Naive B cell (primary cell): Measurements from ENCODE around the gene ESF1. TPM values are rescaled to one million over a fixed set of nuclear protein-coding genes. Genes with fewer than 3 reads are reported as not detected.
A peak's percentile ranks its signal among the peaks of the same experiment; 100 is the strongest.

Experiments
- ATAC-seq, 2 donors: fragments of 150-1000 bp; cut with Tn5 transposase; 2 replicates each; pipeline ENCODE4 v1.10.0; 2021; ENCODE audit warnings: low read depth in 2 of 2, mild to moderate bottlenecking in 2 of 2, moderate library complexity in 2 of 2
- DNase-seq: peaks from one replicate; pipeline ENCODE4 v3.0.0; 2022
- H3K27ac Mint-ChIP-seq, 6 donors: one replicate each; pipeline ENCODE4 v1.8.0; 2020 to 2022; ENCODE audit warnings: mild to moderate bottlenecking in 6 of 6, mixed read lengths in 6 of 6, moderate library complexity in 5 of 6, inconsistent platforms in 2 of 6
- H3K27me3 Mint-ChIP-seq, 3 donors: one replicate each; pipeline ENCODE4 v1.8.0; 2021 to 2022; ENCODE audit warnings: mixed read lengths in 3 of 3, mild to moderate bottlenecking in 1 of 3
- H3K36me3 Mint-ChIP-seq, 2 donors: one replicate each; pipeline ENCODE4 v1.8.0; 2020 to 2022; ENCODE audit warnings: mixed read lengths in 2 of 2, inconsistent platforms in 1 of 2, mild to moderate bottlenecking in 1 of 2
- H3K4me1 Mint-ChIP-seq, 3 donors: one replicate each; pipeline ENCODE4 v1.8.0; 2020 to 2022; ENCODE audit warnings: mixed read lengths in 3 of 3, inconsistent platforms in 1 of 3, mild to moderate bottlenecking in 1 of 3, moderate library complexity in 1 of 3
- H3K4me3 Mint-ChIP-seq, 8 donors: one replicate each; pipeline ENCODE4 v1.8.0; 2020 to 2022; ENCODE audit warnings: mild to moderate bottlenecking in 8 of 8, mixed read lengths in 8 of 8, moderate library complexity in 8 of 8, inconsistent platforms in 2 of 8
- H3K9me3 Mint-ChIP-seq, 7 donors: one replicate each; pipeline ENCODE4 v1.8.0; 2020 to 2022; ENCODE audit warnings: mixed read lengths in 7 of 7, mild to moderate bottlenecking in 5 of 7, inconsistent platforms in 2 of 7, moderate library complexity in 1 of 7
- polyA plus RNA-seq, 6 donors: library from polyadenylated mRNA; unstranded; fragments of 300-500 nt; fragmentation: Illumina TruSeq; gene quantifications; one replicate each; pipeline ENCODE4 v1.2.3, GENCODE V29; 2021; ENCODE audit warnings: low read depth in 6 of 6

Gene ESF1
- polyA plus RNA-seq = 10 to 100 TPM in 1 of 6 donors, 1 to 10 TPM in 5; 5.9 to 14.3 (median 8.1) TPM

GRCh38 chr20:13784893-13785715 is at the start of gene ESF1, which contains the start of gene NDUFAF5:
Gene ESF1, minus strand, starts transcription at chr20:13784919. Its CDS starts 1,779 bp downstream, at chr20:13783140.
Gene NDUFAF5, plus strand, starts transcription at chr20:13785028. Its CDS starts 41 bp downstream, at chr20:13785069.
- peak; percentile 92 for DNase-seq
- H3K36me3 Mint-ChIP-seq = peaks cover 14 to 19% of the 10 kb centered on the region in 2 donors
- no peaks in the 10 kb centered on the region for H3K27me3 Mint-ChIP-seq
- peak within 1 kb of the TSS; percentile 92 to 99 (median 97) for H3K27ac Mint-ChIP-seq
- peak within 1 kb of the TSS; percentile 90 to 100 (median 98) for H3K4me3 Mint-ChIP-seq
- no peaks in the 10 kb centered on the region for H3K9me3 Mint-ChIP-seq
- peak; percentile 92 to 96 for ATAC-seq
- peaks cover 28 to 60% (median 49%) of the 10 kb centered on the region in 3 donors for H3K4me1 Mint-ChIP-seq

GRCh38 chr20:13831476-13831875 is 46.8 kb upstream of the ESF1 start:
- Mint-ChIP-seq H3K36me3 (no peaks in the 10 kb centered on the region), H3K27me3 (peaks cover 19 to 43% (median 25%) of the 10 kb centered on the region in 3 donors), H3K4me3 (no peak overlapping the region), H3K27ac (no peak overlapping the region), H3K4me1 (no peaks in the 10 kb centered on the region), H3K9me3 (peaks cover 0 to 12% (median 2%) of the 10 kb centered on the region in 7 donors)
- no peak for DNase-seq
- no peak for ATAC-seq

GRCh38 chr20:13825465-13825864 is 40.7 kb upstream of the ESF1 start:
- Mint-ChIP-seq H3K27ac (no peak overlapping the region), H3K4me1 (no peaks in the 10 kb centered on the region), H3K36me3 (no peaks in the 10 kb centered on the region), H3K27me3 (peaks cover 5 to 23% (median 11%) of the 10 kb centered on the region in 3 donors), H3K9me3 (no peaks in the 10 kb centered on the region), H3K4me3 (no peak overlapping the region)
- DNase-seq (no peak), ATAC-seq (no peak)

- no peak overlapping the region for H3K4me3 Mint-ChIP-seq
- no peaks in the 10 kb centered on the region for H3K4me1 Mint-ChIP-seq
- H3K27me3 Mint-ChIP-seq = peaks cover 5 to 18% (median 7%) of the 10 kb centered on the region in 3 donors
- H3K9me3 Mint-ChIP-seq = no peaks in the 10 kb centered on the region
- no peak overlapping the region for H3K27ac Mint-ChIP-seq
- DNase-seq (no peak), ATAC-seq (no peak)
- no peaks in the 10 kb centered on the region for H3K36me3 Mint-ChIP-seq
Observed at GRCh38 chr20:13824459-13824858, 39.7 kb upstream of the ESF1 start.

GRCh38 chr20:13822459-13822858 is 37.7 kb upstream of the ESF1 start:
- H3K27ac Mint-ChIP-seq = no peak overlapping the region
- no peak for DNase-seq
- ATAC-seq = no peak
- H3K27me3 Mint-ChIP-seq = peaks cover 0 to 8% (median 5%) of the 10 kb centered on the region in 3 donors
- no peaks in the 10 kb centered on the region for H3K36me3 Mint-ChIP-seq
- H3K9me3 Mint-ChIP-seq = no peaks in the 10 kb centered on the region
- H3K4me1 Mint-ChIP-seq = no peaks in the 10 kb centered on the region
- H3K4me3 Mint-ChIP-seq = no peak overlapping the region

- Mint-ChIP-seq H3K27me3 (peaks cover 0 to 2% (median 1%) of the 10 kb centered on the region in 3 donors), H3K4me1 (no peaks in the 10 kb centered on the region), H3K27ac (no peak overlapping the region), H3K36me3 (peaks cover 1% of the 10 kb centered on the region in 2 donors), H3K4me3 (no peak overlapping the region), H3K9me3 (no peaks in the 10 kb centered on the region)
- ATAC-seq (no peak), DNase-seq (no peak)
Observed at GRCh38 chr20:13821876-13822275, 37.2 kb upstream of the ESF1 start.

- H3K27ac Mint-ChIP-seq = no peak overlapping the region
- H3K9me3 Mint-ChIP-seq = no peaks in the 10 kb centered on the region
- ATAC-seq = peak in 1 of 2 donors; percentile 33
Observed at GRCh38 chr20:13819885-13820645, 35.3 kb upstream of the ESF1 start.

GRCh38 chr20:13817342-13817741 is 32.6 kb upstream of the ESF1 start:
- no peak overlapping the region for H3K27ac Mint-ChIP-seq
- DNase-seq = no peak
- peaks cover 16 to 17% of the 10 kb centered on the region in 2 donors for H3K36me3 Mint-ChIP-seq
- H3K4me1 Mint-ChIP-seq = no peaks in the 10 kb centered on the region
- no peak overlapping the region for H3K4me3 Mint-ChIP-seq
- no peaks in the 10 kb centered on the region for H3K9me3 Mint-ChIP-seq
- ATAC-seq = no peak
- H3K27me3 Mint-ChIP-seq = no peaks in the 10 kb centered on the region

More at GRCh38 chr20:13819885-13820645, 35.3 kb upstream of the ESF1 start:
- Mint-ChIP-seq H3K4me1 (no peaks in the 10 kb centered on the region), H3K27me3 (no peaks in the 10 kb centered on the region), H3K4me3 (no peak overlapping the region), H3K36me3 (peaks cover 8% of the 10 kb centered on the region in 2 donors)
- peak; percentile 11 for DNase-seq

- Mint-ChIP-seq H3K4me1 (no peaks in the 10 kb centered on the region), H3K36me3 (peaks cover 16 to 17% of the 10 kb centered on the region in 2 donors), H3K27me3 (no peaks in the 10 kb centered on the region)
Observed at GRCh38 chr20:13816757-13817156, 32.0 kb upstream of the ESF1 start.

GRCh38 chr20:13814672-13815071 is 30.0 kb upstream of the ESF1 start:
- DNase-seq (no peak), ATAC-seq (no peak)
- Mint-ChIP-seq H3K27me3 (no peaks in the 10 kb centered on the region), H3K27ac (no peak overlapping the region), H3K4me3 (no peak overlapping the region), H3K9me3 (no peaks in the 10 kb centered on the region), H3K4me1 (no peaks in the 10 kb centered on the region), H3K36me3 (peaks cover 16 to 17% of the 10 kb centered on the region in 2 donors)

More at GRCh38 chr20:13816757-13817156, 32.0 kb upstream of the ESF1 start:
- ATAC-seq (no peak), DNase-seq (no peak)
- Mint-ChIP-seq H3K9me3 (no peaks in the 10 kb centered on the region), H3K4me3 (no peak overlapping the region), H3K27ac (peak overlapping the region in 1 of 6 donors; percentile 59)

GRCh38 chr20:13813910-13814309 is 29.2 kb upstream of the ESF1 start:
- ATAC-seq (no peak), DNase-seq (no peak)
- peak overlapping the region in 1 of 6 donors; percentile 28 for H3K27ac Mint-ChIP-seq
- no peak overlapping the region for H3K4me3 Mint-ChIP-seq
- H3K27me3 Mint-ChIP-seq = no peaks in the 10 kb centered on the region
- H3K9me3 Mint-ChIP-seq = no peaks in the 10 kb centered on the region
- H3K36me3 Mint-ChIP-seq = peaks cover 16 to 17% of the 10 kb centered on the region in 2 donors
- no peaks in the 10 kb centered on the region for H3K4me1 Mint-ChIP-seq

- Mint-ChIP-seq H3K4me1 (no peaks in the 10 kb centered on the region), H3K27me3 (no peaks in the 10 kb centered on the region), H3K36me3 (peaks cover 8 to 14% of the 10 kb centered on the region in 2 donors), H3K27ac (no peak overlapping the region), H3K4me3 (no peak overlapping the region), H3K9me3 (no peaks in the 10 kb centered on the region)
- DNase-seq = no peak
- ATAC-seq = no peak
Observed at GRCh38 chr20:13810446-13810845, 25.7 kb upstream of the ESF1 start.

- DNase-seq = no peak
- H3K27me3 Mint-ChIP-seq = no peaks in the 10 kb centered on the region
- ATAC-seq = no peak
- H3K4me1 Mint-ChIP-seq = no peaks in the 10 kb centered on the region
- no peaks in the 10 kb centered on the region for H3K9me3 Mint-ChIP-seq
- no peak overlapping the region for H3K27ac Mint-ChIP-seq
- no peak overlapping the region for H3K4me3 Mint-ChIP-seq
- peaks cover 8 to 14% of the 10 kb centered on the region in 2 donors for H3K36me3 Mint-ChIP-seq
Observed at GRCh38 chr20:13809855-13810254, 25.1 kb upstream of the ESF1 start.
